ENCODE measurements around the gene TMEM168.

GRCh38 chr7:112789453-112789816 lies 758 bp downstream of the TMEM168 start:
- TF ChIP-seq FOXJ3 (CRISPR knock-in tag; IDR thresholded peaks at IDR 0.05; ENCODE audit: borderline replicate concordance), result no peak
- no peak for TF ChIP-seq FOXK1 (CRISPR knock-in tag; IDR thresholded peaks at IDR 0.05)
- no peak for TF ChIP-seq CTCF (IDR thresholded peaks at IDR 0.05)
- TF ChIP-seq E2F1 (CRISPR knock-in tag; IDR thresholded peaks at IDR 0.05), result no peak
- no peak for TF ChIP-seq FOXP1 (CRISPR knock-in tag; IDR thresholded peaks at IDR 0.05; ENCODE audit: borderline replicate concordance)
- no peak for TF ChIP-seq ZSCAN18 (CRISPR knock-in tag; IDR thresholded peaks at IDR 0.05)
- TF ChIP-seq CBFB (CRISPR knock-in tag; IDR thresholded peaks at IDR 0.05; ENCODE audit: low read depth), result no peak
- TF ChIP-seq ATF3 (CRISPR knock-in tag; conservative IDR thresholded peaks at IDR 0.05), result no peak
- no peak for TF ChIP-seq ZNF396 (CRISPR knock-in tag; IDR thresholded peaks at IDR 0.05; ENCODE audit: borderline replicate concordance)
- no peak for TF ChIP-seq NR2C2 (CRISPR knock-in tag; IDR thresholded peaks at IDR 0.05)
- TF ChIP-seq CREB1 (CRISPR knock-in tag; IDR thresholded peaks at IDR 0.05), result no peak
- no peak for TF ChIP-seq MXD4 (CRISPR knock-in tag; IDR thresholded peaks at IDR 0.05; ENCODE audit: borderline replicate concordance)
- no peak for TF ChIP-seq ELF4 (CRISPR knock-in tag; IDR thresholded peaks at IDR 0.05; ENCODE audit: low read depth)
- TF ChIP-seq ZNF121 (CRISPR knock-in tag; IDR thresholded peaks at IDR 0.05), result no peak
